HG03342 (cell line): ENCODE measurements around the gene MX2.

Experiments
- ATAC-seq: cut with Tn5 transposase; IDR thresholded peaks from one replicate; pipeline ENCODE4 v1.9.1; 2021; ENCODE audit warnings: mild to moderate bottlenecking, moderate library complexity; ENCODE audit not compliant: unreplicated experiment

Gene MX2

GRCh38 chr21:41378849-41379248 is 17.0 kb downstream of the MX2 start:
- ATAC-seq, result no peak

DNA sequence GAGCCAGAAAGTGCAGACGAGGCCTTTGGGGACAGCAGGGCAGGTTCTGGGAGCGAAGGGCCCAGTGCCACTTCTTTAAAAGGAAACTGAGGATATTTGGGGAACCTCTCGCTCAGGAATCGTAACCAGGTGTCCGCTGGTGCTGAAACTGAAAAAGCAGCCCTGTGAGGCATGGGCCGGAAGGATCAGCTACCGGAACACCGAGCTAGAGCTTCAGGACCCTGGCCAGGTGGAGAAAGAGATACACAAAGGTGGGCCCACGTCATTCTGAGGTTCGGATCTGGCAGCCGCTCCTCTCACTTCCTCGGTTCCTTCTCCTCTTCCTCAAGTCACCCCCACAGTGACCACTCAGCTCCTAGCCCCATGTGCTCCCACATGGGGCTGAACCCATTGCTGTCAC is 18.1 kb downstream of the MX2 start:
- ATAC-seq, result no peak

GRCh38 chr21:41381731-41382130 is 19.9 kb downstream of the MX2 start:
- no peak for ATAC-seq

DNA sequence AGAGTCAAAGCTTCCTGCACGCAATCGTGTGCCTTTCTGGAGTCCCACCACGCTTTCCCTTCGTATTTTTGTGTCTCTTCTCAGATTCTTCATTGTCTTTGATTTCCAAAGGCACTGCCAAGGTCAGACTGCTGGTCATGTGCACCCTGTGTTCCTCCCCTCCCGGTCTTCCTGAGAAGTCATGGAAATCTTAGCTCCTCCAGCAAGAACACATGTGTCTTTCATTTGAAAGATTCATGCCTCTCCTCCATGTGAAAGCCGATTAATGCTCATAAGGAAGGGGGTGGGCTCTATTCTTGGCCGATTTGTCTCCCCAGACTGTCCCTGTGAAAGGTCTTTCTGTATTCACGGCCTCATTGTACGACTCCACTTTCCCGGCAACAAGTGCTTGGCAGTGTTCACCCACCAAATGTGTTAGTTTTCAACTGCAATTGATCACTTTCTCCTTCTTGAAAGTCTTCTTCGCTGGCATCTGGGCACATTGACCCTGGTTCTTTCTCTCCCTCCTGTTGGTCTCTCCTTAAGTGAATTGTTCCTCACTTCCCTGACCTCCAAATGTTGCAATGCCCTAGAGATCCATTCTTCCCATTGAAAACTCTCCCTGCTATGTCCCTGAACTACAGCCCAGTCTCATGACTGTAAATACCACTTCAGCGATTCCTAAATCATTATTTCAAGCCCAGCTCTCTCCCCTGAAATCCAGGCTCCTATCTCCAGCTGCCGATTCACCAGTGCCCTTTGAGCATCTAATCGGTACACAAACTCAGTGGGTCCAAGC is 25.4 kb downstream of the MX2 start:
- ATAC-seq, result no peak

DNA sequence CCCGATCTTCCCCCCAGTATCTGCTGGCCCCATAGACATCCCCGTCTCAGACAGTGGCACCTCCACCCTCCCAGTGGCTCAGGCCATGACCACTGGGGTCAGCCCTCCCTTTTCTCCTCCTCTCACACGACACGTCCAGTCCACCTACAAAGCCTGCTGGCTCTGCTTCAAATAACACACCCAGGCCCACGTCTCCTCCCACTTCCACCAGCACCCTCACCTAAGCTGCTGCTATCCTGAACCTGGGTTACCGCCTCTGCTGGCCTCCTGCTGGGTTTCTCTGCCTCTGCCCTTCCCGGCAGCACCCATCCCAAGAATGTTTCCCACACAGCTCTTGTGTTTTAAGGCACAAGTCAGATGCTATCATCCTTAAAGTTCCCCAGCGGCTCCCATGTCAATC is 26.0 kb downstream of the MX2 start:
- no peak for ATAC-seq

DNA sequence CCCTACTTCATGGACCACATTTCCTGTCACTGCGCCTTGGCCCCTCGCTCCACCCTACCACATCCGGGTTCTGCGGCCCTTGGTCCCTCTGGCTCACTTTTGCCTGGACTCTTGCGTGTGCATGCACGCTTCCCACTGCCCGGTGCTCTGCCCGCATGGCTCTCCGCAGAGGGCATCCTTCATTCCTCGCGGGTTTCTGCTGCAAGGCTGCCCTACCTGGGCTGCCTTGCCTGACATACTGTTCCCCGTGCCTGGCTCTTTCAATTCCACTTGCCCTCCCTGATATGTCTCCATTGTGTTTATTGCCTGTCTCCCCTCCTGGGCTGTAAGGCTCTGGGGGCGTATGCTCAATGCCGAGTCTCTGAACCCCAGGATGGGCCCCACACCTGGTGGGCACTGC is 26.4 kb downstream of the MX2 start:
- ATAC-seq, result no peak

DNA sequence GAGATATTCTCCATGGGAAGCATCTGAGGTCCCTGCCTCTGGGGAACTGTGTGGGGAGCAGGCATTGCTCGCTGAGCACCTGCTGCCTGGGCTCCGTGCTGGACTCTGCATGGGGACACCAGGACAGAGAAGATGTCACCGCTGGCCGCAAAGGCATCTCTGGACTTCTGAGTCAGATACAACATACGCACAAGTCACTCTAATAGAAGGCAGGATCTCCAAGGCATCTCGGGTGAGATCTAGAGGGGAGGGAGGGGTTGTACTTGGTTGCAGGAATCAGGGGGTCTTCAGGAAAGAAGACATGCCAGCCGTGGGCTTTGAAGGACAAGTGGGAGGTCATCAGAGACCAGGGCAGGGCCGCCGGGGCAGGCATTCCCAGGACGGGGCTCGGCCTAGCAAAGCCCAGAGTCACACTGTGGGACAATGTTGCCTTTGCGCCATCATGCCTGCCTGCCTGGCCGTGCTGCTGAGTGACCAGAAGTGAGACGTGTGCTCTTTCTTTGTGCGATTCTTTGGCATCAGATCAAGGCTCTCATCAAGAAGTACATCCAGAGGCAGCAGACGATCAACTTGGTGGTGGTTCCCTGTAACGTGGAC is 28.3 kb downstream of the MX2 start:
- ATAC-seq, result no peak

- ATAC-seq, result no peak
Measured at GRCh38 chr21:41393876-41394465, 32.1 kb downstream of the MX2 start.

DNA sequence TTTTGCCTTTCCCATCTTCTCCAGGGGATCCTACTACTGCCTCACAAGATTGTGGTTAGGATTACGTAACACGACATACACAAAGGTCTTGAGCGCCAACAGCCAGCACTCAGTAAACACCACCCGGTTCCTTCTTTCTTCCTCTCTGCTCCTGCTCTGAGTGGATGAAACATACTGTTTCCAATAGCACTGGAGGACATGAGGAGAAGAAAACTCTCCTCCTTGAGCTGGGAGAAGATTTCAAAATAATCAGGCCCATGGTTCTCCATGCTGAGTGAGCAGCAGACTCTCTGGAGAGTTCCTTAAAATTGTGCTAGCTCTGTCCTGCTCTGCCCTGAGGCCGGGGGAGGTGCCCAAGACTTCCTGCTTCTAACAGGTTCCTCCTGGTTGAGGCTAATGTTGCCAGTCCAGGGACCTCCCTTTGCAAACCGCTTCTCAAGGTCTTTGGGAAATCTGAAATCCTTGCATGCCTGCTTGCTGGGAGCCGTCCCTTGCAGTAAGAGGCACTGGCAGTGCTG is 34.8 kb downstream of the MX2 start:
- ATAC-seq, result no peak

DNA sequence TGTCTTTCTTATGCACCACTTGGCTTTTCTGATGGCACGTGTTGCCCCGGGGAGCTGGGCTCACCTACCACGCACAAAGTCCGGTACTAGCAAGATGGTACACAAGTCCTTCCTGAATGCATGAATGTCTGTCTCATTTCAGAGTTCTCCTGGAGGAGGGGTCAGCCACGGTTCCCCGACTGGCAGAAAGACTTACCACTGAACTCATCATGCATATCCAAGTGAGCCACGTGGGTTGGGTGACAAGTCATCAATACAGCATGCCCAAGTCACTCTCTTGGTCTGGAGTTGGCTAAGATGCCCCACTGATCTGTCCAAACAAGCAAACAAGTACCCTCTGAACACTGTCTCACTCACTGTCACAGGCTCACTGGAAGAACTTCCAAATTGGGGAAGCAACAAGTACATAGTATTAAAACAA is 35.7 kb downstream of the MX2 start:
- ATAC-seq, result no peak

DNA sequence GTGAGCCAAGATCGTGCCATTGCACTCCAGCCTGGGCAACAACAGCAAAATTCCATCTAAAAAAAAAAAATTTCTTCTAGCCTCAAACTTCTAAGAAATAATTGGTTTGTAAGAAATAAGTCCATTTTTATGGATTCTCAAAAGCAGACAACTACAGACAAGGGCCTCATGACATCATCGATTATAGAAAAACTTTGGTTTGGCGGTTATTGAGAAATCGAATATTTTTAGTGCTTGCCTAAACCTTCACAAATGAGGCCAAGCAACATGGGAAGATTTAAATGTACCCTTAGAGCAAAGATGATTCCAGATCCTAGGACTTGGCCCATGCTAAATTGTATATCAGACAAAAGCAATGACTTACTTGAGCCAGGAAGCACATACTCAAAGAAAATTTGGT is 36.4 kb downstream of the MX2 start:
- no peak for ATAC-seq

- no peak for ATAC-seq
Measured at GRCh38 chr21:41398831-41399230, 37.0 kb downstream of the MX2 start.

DNA sequence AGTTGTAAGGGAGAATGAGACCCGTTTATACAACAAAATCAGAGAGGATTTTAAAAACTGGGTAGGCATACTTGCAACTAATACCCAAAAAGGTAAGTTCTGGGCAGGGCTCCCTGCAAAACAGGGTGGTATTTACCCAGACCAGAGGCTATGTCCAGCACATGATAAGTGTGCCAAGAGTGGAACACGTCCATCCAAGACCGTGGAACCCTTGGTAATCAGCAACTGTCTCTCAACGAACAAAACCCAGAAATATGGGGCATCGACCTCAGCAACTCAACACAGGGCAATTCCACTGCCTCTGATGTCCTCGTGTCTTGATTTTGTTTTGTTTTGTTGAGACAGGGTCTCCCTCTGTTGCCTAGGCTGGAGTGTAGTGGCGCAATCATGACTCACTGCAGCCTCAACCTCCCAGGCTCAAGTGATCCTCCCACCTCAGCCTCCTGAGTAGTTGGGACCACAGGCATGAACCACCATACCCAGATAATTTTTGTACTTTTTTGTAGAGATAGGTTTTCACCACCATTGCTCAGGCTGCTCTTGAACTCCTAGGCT is 37.5 kb downstream of the MX2 start:
- ATAC-seq, result no peak

DNA sequence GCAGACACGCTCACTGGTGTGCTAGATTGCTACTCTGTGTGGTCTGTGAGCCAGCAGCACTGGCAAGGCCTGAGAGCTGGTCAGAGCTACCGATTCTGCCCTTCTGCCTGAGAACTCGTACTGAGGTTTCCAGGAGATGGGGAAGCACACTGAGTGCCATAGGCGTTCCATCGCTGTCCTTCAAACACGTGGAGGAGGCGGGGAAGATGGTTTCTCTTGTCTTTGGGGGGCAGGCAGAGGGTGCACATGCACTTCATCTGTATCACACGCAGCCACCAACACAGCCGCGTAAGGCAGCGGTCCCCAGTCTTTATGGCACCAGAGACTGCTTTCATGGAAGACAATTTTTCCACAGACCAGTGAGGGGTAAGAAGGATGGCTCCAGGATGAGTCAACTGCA is 40.4 kb downstream of the MX2 start:
- no peak for ATAC-seq

DNA sequence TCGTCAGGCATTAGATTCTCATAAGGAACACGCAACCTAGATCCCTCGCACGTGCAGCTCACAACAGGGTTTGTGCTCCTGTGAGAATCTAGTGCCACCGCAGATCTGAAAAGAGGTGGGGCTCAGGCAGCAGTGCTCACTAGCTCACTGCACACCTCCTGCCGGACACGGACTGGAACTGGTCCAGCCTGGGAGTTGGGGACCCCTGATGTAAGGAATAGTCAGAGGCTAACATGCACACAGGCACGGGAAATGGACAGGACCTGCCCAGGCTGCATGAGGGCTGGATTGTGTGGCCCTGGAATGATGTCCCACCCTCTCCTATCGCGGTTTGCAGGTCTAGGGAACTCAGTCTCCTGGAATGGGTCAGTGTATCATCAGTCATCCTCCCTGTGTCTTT is 41.0 kb downstream of the MX2 start:
- no peak for ATAC-seq

DNA sequence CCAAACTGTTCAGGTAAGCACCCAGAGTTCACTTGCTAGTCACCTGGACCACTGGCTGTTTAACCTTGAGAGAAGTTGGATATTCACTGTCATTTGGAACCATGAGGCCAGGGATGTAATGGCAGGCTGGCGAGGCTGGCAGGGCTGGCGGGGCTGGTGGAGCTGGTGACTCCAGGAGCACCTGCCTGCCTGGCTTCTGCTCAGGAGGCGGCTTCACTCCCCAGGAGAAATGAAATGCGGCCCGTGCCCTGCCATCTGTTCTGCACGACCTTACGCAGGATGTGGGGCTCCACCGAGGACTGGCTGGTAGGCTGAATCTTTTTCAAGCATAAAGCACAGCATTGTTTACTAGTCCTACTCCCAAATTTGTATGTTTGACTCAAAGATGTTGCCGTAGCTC is 41.5 kb downstream of the MX2 start:
- ATAC-seq, result no peak

DNA sequence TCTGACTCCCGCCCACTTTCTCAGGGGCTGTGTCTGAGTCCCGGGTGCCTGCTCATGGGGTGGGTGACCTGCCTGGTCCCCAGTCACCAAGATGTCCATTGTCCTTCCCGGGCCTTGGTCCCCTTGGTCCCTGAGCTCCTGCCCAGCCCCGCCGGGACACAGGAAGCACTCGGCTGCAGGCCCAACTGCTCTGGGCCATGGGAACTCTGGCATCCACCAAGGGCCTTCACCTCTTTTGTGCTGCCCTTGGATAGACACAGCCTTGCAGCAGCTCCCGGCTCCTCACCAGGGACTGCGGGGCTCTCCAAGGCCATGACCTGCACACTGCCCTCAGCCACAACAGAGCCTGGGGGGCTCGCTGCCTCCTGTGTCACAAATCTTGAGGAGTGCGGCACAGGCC is 42.1 kb downstream of the MX2 start:
- no peak for ATAC-seq

GRCh38 chr21:41405321-41405720 is 43.5 kb downstream of the MX2 start:
- no peak for ATAC-seq

GRCh38 chr21:41406340-41406739 is 44.5 kb downstream of the MX2 start:
- ATAC-seq, result no peak

DNA sequence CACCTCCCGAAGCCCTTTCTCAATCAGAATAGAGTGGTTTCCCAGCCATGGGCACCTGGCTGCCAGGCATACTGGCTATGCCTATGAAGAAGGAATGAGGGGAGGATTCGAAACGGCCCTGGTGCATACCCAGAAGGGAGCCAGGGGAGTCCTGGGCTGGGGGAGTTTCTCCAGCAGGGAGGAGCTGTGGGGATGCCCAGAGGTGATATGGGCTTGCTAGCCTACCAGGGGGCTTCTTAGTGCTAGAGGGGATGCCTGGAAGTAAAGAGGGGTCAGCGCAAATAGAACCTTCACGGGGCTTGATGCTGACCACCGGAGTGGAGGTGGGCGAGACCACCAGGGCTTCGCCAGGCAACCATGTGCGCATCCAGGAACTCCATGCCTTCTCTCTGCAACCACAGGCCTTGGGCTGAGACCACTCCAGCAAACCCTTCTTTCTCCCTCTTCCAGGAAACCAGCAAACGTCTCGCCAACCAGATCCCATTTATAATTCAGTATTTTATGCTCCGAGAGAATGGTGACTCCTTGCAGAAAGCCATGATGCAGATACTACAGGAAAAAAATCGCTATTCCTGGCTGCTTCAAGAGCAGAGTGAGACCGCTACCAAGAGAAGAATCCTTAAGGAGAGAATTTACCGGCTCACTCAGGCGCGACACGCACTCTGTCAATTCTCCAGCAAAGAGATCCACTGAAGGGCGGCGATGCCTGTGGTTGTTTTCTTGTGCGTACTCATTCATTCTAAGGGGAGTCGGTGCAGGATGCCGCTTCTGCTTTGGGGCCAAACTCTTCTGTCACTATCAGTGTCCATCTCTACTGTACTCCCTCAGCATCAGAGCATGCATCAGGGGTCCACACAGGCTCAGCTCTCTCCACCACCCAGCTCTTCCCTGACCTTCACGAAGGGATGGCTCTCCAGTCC is 46.0 kb downstream of the MX2 start:
- ATAC-seq, result no peak

DNA sequence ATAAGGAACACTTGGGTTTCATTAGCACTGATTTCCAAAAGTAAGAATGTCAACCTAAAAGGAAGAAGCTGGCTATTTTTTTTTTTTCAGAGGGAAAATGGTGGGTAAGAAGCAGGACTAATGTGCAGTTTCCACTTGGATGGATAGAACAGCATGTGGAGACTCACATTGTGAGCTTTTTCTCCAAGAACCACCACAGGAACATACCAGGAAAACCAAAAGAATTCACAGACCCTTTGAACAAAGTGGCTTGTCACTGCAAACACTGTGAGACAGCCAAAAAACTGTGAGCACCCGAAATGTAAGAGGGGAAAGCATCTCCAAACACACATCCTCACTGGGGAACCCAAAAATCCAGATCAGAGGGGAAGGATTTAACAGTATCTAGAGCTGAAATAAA is 48.5 kb downstream of the MX2 start:
- no peak for ATAC-seq
